SJCRH30 (cell line): ENCODE measurements around the gene CTDSPL2. TPM values are rescaled to one million over a fixed set of nuclear protein-coding genes. Genes with fewer than 3 reads are reported as not detected.

Experiments used
- DNase-seq, 2 experiments: peaks; one replicate each; pipeline ENCODE4 v3.0.0-alpha.2; 2015 to 2020
- H3K27ac ChIP-seq: fragments of 250-450 bp; sonication (Bioruptor Pico); 2 replicates; pipeline ENCODE4 v1.5.1; 2020; ENCODE audit warnings: mild to moderate bottlenecking, moderate library complexity
- H3K27me3 ChIP-seq: fragments of 250-450 bp; sonication (Bioruptor Pico); 2 replicates; pipeline ENCODE4 v1.5.1; 2020; ENCODE audit warnings: mild to moderate bottlenecking, moderate library complexity
- H3K36me3 ChIP-seq: fragments of 250-450 bp; sonication (Bioruptor Pico); 2 replicates; pipeline ENCODE4 v1.5.1; 2020; ENCODE audit warnings: mild to moderate bottlenecking, moderate library complexity
- H3K4me1 ChIP-seq: fragments of 250-450 bp; sonication (Bioruptor Pico); 2 replicates; pipeline ENCODE4 v1.5.1; 2020; ENCODE audit warnings: mild to moderate bottlenecking, moderate library complexity
- H3K4me3 ChIP-seq: fragments of 250-450 bp; sonication (Bioruptor Pico); 2 replicates; pipeline ENCODE4 v1.5.1; 2020; ENCODE audit warnings: mild to moderate bottlenecking, moderate library complexity
- H3K9me3 ChIP-seq: fragments of 250-450 bp; sonication (Bioruptor Pico); replicated peaks from 2 replicates; pipeline ENCODE4 v1.5.1; 2020; ENCODE audit warnings: mild to moderate bottlenecking, moderate library complexity
- total RNA-seq: library from RNA; depleted of rRNA; stranded (reverse); fragments of >200 nt; shearing (Covaris generic); gene quantifications from 2 replicates; pipeline ENCODE4 v1.2.3, GENCODE V29; 2014; rRNA removed

CTDSPL2 gene
- total RNA-seq, result 133 and 145 TPM in 2 replicates

DNA sequence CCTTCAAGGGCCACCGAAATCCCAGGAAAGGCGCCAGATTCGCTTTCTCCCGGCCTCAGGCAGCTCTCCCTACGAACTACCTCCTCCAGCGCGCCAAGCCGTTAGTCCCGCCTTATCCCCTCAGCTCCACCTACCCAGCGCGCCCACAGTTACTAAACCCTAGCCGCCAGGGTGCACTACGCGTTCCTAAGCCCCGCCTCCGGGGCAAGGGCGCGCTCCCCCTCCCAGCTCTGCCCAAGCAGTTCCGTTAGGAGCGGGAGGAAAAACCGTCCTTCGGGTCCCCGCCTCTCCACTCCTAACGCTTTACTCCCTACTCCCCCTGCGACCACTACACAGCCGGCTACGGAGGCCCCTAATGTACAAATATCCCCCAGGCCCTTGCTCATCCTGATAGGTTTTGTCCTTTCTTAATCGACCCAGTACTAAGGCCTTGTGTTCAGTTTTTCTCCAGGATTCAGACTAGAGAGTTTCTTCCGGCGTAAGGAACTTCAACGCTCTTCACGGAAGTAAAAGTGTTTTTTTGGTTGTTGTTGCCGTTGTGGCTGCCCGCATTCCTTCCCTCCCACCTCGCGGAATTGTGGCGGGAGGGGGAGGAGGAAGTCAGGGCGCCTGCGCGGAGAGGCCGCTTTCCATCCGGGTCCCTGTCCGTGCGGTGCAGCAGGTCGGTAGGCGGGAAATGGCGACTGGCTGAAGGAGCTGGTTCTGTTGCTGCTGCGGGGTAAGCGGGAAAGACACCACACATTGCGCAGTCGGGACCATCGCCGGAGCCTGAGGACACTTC, at the start of gene CTDSPL2:
Gene CTDSPL2, plus strand, starts transcription at position 655 of the 781 bp plus-strand sequence. CDS start 31,386 bp downstream, outside the sequence.
- Histone ChIP-seq H3K27me3 (no peaks in the 10 kb centered on the region), H3K27ac (peak within 1 kb of the TSS; percentile 97), H3K4me3 (peak within 1 kb of the TSS; percentile 73), H3K36me3 (peaks cover 2% of the 10 kb centered on the region; the same call in 1 of the 2 replicates), H3K9me3 (no peaks in the 10 kb centered on the region), H3K4me1 (no peaks in the 10 kb centered on the region)
- DNase-seq, result peak; percentile 99

DNA sequence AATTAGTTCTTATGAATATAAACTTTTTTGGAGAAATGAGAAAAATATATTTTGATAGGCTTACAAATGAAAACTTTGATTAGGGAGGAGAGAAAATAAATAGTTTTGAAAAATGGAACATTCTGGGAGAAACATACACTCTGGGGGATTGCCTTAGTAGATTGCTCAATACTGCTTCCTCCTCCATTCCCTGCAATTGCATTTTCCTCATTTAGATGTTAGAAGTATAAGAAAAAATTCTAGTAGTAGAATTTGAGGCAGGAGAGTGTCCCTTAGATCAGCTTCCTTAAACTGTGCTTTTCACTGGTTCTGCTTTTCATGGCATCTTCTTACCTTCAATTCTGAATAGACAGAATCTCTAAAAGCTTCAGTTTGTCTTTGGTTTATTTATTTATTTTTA, 46.2 kb upstream of the CTDSPL2 start:
- H3K4me1 ChIP-seq, result no peaks in the 10 kb centered on the region
- H3K9me3 ChIP-seq, result no peaks in the 10 kb centered on the region
- DNase-seq, result no peak
- no peak overlapping the region for H3K4me3 ChIP-seq
- H3K27ac ChIP-seq, result no peak overlapping the region
- no peaks in the 10 kb centered on the region for H3K27me3 ChIP-seq
- H3K36me3 ChIP-seq, result 0 out of 2 replicates have a peak, but pooled peaks cover 2% of the 10 kb centered on the region

DNA sequence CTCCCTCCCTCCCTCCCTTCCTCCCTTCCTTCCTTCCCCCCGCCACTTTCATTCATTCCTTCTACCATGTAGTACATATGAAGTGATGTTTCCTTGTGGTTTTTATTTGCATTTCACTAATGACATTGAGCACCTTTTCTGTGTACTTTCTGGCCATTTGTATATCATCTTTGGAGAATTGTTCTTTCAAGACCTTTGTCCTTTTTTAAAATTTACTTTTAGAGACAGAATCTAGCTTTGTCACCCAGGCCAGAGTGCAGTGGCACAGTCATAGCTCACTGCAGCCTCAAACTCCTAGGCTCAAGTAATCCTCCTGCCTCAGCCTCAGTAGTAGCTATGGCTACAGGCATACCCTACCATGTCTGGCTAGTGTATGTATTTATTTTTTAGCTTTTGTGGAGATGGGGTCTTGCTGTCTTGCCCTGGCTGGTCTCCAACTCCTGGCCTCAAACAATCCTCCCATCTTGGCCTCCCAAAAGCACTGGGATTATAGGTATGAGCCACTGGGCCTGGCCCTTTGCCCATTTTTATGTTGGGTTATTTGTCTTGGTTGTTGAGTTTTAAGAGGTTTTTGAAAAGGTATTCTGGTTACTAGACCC, 42.0 kb upstream of the CTDSPL2 start:
- H3K27ac ChIP-seq, result no peak overlapping the region
- DNase-seq, result no peak
- H3K27me3 ChIP-seq, result no peaks in the 10 kb centered on the region
- H3K4me3 ChIP-seq, result no peak overlapping the region
- H3K4me1 ChIP-seq, result no peaks in the 10 kb centered on the region
- no peaks in the 10 kb centered on the region for H3K9me3 ChIP-seq
- peaks cover 2% of the 10 kb centered on the region; the same call in 1 of the 2 replicates for H3K36me3 ChIP-seq

DNA sequence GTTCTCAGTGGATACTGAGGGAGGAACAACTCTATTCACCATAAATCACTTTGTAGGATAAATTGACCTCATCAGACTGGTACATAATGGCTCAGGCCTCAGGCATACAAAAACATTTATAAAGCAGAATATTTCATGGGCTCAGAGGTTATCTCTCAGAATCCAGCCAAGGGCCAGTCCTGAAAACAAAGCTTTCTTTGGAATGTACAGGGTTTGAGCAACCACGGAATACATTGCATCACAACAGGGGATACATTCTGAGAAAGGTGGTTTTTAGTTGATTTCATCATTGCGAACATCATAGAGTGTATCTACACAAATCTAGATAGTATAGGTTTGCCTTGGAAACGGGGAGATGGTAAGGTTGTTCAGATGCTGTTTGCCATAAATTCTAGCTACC, 33.4 kb upstream of the CTDSPL2 start:
- H3K27ac ChIP-seq, result no peak overlapping the region
- no peak for DNase-seq
- no peaks in the 10 kb centered on the region for H3K36me3 ChIP-seq
- no peaks in the 10 kb centered on the region for H3K27me3 ChIP-seq
- H3K4me1 ChIP-seq, result no peaks in the 10 kb centered on the region
- no peak overlapping the region for H3K4me3 ChIP-seq
- H3K9me3 ChIP-seq, result no peaks in the 10 kb centered on the region

DNA sequence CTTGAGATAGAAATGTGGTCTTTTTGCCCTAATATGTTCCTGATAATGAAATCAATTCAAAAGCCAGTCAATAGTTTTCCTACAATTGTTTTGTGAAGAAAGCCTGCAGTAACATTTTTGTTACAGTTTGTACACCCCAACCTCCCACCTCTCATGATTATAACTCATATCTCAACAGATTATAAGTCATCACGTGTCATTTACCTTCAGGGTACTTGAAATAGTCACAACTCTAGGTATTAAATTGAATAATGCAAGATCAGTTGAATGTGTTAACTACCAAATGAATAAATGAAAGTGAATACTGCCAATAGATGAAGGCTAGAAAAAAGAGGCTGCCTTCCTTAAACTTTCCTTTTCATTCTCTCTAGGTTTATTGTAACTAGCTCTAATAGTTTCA, 32.9 kb upstream of the CTDSPL2 start:
- Histone ChIP-seq H3K9me3 (no peaks in the 10 kb centered on the region), H3K36me3 (no peaks in the 10 kb centered on the region), H3K4me3 (no peak overlapping the region), H3K4me1 (no peaks in the 10 kb centered on the region), H3K27me3 (no peaks in the 10 kb centered on the region), H3K27ac (no peak overlapping the region)
- DNase-seq, result no peak

DNA sequence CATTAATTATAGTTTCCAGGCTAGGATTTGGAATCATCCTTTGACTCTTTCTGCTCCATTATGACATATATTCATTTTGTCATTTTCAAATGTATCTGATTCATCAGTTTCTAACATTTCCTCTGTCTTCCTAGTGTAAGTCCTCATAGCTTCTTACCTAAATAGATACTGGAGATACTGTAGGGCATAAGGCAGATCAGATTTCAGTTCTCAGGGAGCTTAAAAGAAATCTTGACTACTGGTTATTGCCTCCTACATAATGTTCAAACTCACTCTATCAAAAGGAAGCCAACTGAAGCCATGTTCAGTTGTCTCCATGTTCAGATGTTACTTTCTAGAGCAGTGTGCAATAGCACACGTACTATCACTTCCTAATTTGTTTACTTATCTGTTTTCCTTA, 29.6 kb upstream of the CTDSPL2 start:
- Histone ChIP-seq H3K36me3 (no peaks in the 10 kb centered on the region), H3K27me3 (no peaks in the 10 kb centered on the region), H3K4me3 (no peak overlapping the region), H3K9me3 (no peaks in the 10 kb centered on the region), H3K4me1 (no peaks in the 10 kb centered on the region), H3K27ac (no peak overlapping the region)
- DNase-seq, result peak in 1 of 2 experiments; percentile 12

DNA sequence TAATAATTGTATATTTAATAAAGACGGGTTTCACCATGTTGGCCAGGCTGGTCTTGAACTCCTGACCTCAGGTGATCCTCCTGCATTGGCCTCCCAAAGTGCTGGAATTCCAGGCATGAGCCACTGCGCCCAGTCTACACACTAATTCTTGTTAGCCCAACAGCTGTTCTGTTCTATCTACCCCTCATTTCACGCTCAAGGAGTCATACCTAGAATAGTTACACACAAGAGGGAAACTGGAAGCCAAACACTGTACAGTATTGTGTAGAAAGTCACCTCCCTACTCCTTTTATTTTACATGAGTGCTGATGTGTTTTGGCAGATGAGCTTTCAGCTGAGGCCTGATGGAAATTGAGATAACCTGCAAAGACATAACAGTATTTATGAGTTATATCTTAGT, 13.4 kb upstream of the CTDSPL2 start:
- peak; percentile 88 to 96 for DNase-seq
- H3K36me3 ChIP-seq, result no peaks in the 10 kb centered on the region
- H3K9me3 ChIP-seq, result no peaks in the 10 kb centered on the region
- H3K27me3 ChIP-seq, result no peaks in the 10 kb centered on the region
- peak overlapping the region; percentile 83 for H3K27ac ChIP-seq
- peaks cover 16% of the 10 kb centered on the region for H3K4me1 ChIP-seq
- H3K4me3 ChIP-seq, result no peak overlapping the region

GRCh38 chr15:44427756-44428724, 611 bp downstream of the CTDSPL2 start:
- peaks cover 2% of the 10 kb centered on the region for H3K36me3 ChIP-seq
- H3K9me3 ChIP-seq, result no peaks in the 10 kb centered on the region
- peak overlapping the region; percentile 97 for H3K27ac ChIP-seq
- peak; percentile 84 to 85 for DNase-seq
- H3K4me1 ChIP-seq, result no peaks in the 10 kb centered on the region
- no peaks in the 10 kb centered on the region for H3K27me3 ChIP-seq
- peak overlapping the region; percentile 73 for H3K4me3 ChIP-seq

GRCh38 chr15:44435893-44436667, 8.7 kb downstream of the CTDSPL2 start:
- Histone ChIP-seq H3K4me3 (no peak overlapping the region), H3K27ac (no peak overlapping the region), H3K4me1 (no peaks in the 10 kb centered on the region), H3K36me3 (peaks cover 22% of the 10 kb centered on the region), H3K27me3 (no peaks in the 10 kb centered on the region), H3K9me3 (no peaks in the 10 kb centered on the region)
- DNase-seq, result no peak

DNA sequence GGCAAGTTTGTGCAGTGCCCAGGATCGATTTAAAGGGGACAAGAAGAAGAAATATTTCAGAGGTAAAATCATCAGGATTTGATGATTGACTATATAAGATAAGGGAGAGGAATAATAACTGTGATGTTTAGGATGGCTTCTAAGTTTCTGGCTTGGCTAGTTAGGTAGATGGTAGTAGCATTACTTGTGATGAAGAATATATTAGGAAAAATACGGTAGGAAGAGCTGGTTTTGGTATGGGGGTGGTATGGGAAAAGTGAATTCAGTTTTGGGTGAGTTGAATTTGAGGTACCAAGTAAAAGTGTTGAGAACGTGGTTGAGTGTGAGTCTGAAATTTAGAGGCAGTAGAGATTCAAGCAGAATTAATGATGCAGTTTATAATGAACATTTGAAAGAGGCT, 11.0 kb downstream of the CTDSPL2 start:
- Histone ChIP-seq H3K4me3 (no peak overlapping the region), H3K27ac (no peak overlapping the region), H3K4me1 (no peaks in the 10 kb centered on the region), H3K27me3 (no peaks in the 10 kb centered on the region), H3K9me3 (0 out of 2 replicates have a peak, but pooled peaks cover 2% of the 10 kb centered on the region), H3K36me3 (peaks cover 20% of the 10 kb centered on the region)
- DNase-seq, result no peak

DNA sequence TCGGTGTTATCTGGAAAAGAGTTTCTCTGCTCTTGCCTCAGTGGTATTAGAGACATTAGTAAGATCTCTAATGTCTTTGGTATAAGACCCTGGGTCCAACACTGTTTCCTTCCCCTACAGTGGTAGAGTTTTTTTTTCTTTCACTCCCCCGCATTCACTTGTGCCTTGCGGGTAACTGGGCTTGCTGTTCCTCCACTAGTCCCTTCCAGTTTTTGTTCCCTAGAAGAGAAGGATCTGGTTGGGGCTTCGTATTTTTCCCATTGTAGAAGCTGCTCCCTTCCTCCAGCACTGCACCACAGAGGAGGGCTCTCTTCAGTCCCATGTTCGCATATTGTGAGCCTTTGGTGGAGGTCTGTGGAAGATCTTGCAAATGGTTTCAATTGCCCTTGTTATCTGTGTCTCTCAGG, 13.7 kb downstream of the CTDSPL2 start:
- Histone ChIP-seq H3K9me3 (0 out of 2 replicates have a peak, but pooled peaks cover 3% of the 10 kb centered on the region), H3K4me3 (no peak overlapping the region), H3K27ac (no peak overlapping the region), H3K27me3 (no peaks in the 10 kb centered on the region), H3K36me3 (peaks cover 8% of the 10 kb centered on the region; the same call in 1 of the 2 replicates), H3K4me1 (no peaks in the 10 kb centered on the region)
- no peak for DNase-seq

GRCh38 chr15:44443515-44443914, 16.1 kb downstream of the CTDSPL2 start:
- Histone ChIP-seq H3K27me3 (no peaks in the 10 kb centered on the region), H3K4me3 (no peak overlapping the region), H3K27ac (no peak overlapping the region), H3K36me3 (peaks cover 9% of the 10 kb centered on the region; the same call in 1 of the 2 replicates), H3K9me3 (0 out of 2 replicates have a peak, but pooled peaks cover 3% of the 10 kb centered on the region), H3K4me1 (no peaks in the 10 kb centered on the region)
- no peak for DNase-seq

GRCh38 chr15:44447772-44448376, 20.4 kb downstream of the CTDSPL2 start:
- H3K4me3 ChIP-seq, result no peak overlapping the region
- no peaks in the 10 kb centered on the region for H3K4me1 ChIP-seq
- no peak for DNase-seq
- no peaks in the 10 kb centered on the region for H3K27me3 ChIP-seq
- peaks cover 11% of the 10 kb centered on the region for H3K36me3 ChIP-seq
- 0 out of 2 replicates have a peak, but pooled peaks cover 5% of the 10 kb centered on the region for H3K9me3 ChIP-seq
- H3K27ac ChIP-seq, result no peak overlapping the region
